Hindlimb muscle (tissue), 1 donor: ENCODE results near the gene LRRTM3. TPM values are rescaled to one million over a fixed set of nuclear protein-coding genes. Genes with fewer than 3 reads are reported as not detected.

ENCODE experiments used
- DNase-seq: peaks from one replicate; pipeline ENCODE4 v3.0.0-alpha.2; 2013
- polyA plus RNA-seq: library from polyadenylated mRNA; unstranded; fragments of 120-200 nt; gene quantifications from one replicate; pipeline ENCODE4 v1.2.1, GENCODE V29; 2013; ENCODE audit not compliant: insufficient read length

LRRTM3 gene
- polyA plus RNA-seq, 1 donor = 2.0 TPM

- DNase-seq = no peak
Measured at GRCh38 chr10:67033878-67034277, 108.0 kb downstream of the LRRTM3 start.

GRCh38 chr10:67036808-67037207, 111.0 kb downstream of the LRRTM3 start:
- DNase-seq = no peak

DNA sequence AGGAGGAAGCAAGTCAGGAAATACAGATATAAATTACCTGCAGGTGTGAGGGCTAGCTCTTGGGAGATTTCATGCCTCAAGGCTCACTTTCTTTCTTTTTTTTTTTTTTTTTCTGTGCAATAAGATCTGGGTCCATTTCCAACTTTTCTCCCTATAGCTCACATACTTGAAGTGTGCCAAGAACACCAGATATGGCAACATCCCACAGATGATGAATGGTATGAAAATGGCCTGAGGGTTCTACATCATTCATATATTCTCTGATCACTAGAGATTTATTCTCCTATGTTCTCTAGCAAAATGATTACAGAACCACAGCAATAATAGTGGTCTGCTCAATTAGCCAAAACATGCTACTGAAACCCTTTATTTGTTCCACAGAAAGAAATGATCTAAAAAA, 117.2 kb downstream of the LRRTM3 start:
- no peak for DNase-seq

DNA sequence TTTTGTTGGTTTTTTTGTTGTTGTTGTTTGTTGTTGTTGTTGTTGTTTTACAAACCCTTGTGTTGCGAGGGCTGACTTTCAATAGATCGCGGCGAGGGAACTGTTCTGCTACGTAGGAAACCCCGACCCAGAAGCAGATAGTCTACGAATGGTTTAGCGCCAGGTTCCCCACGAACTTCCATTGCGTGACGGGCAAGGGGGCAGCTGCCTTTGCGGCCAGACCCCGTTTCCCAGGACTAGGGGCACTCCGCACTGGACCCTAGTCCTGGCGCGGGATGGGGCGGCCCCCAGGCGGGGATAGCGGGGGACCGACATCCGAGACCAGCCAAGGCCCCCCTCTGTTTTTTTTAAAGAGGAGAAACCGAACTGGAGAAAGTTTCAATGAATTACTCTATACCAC, 119.6 kb downstream of the LRRTM3 start:
- DNase-seq = no peak

DNA sequence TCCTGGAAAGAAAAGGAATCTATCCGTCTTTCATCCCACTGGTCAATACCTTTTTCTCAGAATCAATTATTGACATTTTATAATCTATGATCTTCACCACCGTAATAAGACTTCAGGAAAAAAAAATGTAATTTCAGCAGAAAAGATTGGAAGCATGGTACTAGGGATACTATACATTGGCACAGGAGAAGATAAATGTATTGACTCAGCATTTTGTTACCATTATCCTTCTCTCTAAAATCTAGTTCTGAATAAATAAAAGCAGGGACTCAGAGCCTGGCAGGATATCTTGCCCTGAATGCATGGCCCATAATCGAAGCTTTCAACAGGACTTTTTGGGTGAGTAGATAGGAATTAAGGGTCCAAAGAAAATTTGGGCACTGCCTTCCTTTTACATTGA, 120.7 kb downstream of the LRRTM3 start:
- no peak for DNase-seq

DNA sequence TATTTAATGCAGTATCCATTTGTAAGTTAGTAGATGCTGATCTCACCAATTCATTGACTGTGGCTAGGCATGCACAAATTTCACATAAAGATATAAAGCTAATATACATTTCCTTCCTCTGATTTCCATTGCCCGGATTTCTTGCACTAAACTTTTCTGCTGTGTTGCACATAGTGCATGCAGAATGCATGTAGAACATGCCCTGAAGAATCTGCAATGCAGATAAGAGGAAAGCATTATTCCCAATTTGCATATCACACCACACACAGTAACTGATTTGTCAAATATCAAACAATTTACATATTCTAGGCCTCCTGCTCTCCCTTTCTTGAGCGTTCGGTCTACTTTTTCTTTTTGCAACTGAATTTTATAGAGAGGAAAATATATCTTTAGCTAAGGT, 124.2 kb downstream of the LRRTM3 start:
- DNase-seq = no peak

DNA sequence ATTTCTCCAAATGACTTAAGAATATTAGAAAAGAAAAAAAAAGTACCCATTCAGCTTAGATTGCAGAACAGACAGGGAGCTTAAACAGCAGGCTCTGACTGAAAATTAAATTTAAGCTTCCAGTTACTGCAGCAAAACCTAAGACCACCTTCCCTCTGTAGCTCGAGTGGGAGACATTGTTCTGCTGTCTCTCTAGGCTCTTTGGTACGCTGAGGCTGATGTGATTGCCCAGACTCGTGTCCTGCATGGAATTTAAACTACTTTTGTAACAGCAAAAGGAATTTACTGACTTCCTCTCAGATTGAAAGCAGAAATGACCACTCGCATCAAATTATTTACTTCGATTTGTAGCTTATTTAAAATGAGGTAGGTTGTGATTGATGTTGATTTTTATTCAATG, 124.6 kb downstream of the LRRTM3 start:
- DNase-seq = no peak

- DNase-seq = no peak
Measured at GRCh38 chr10:67072654-67073053, 146.8 kb downstream of the LRRTM3 start.

GRCh38 chr10:67075491-67075971, 149.7 kb downstream of the LRRTM3 start:
- no peak for DNase-seq

DNA sequence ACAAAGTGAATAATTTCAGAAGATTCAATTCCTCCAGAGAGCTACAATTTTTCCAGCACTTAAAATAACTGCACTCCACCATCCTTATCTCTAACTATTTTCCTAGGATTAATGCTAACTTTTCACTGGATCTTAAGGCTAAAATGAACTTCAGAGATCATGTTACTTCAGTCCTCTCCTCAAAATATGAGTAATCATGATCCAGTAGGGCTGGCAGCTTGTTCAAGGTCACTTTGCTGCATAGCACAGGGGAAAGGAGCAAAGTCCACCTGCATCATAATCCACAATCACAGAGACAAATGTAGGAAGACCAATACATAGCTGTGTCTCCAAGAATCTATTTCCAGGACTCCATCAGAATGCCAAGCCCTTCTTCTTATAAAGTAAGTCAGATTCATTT, 150.3 kb downstream of the LRRTM3 start:
- no peak for DNase-seq

GRCh38 chr10:67077376-67077775, 151.5 kb downstream of the LRRTM3 start:
- no peak for DNase-seq

DNA sequence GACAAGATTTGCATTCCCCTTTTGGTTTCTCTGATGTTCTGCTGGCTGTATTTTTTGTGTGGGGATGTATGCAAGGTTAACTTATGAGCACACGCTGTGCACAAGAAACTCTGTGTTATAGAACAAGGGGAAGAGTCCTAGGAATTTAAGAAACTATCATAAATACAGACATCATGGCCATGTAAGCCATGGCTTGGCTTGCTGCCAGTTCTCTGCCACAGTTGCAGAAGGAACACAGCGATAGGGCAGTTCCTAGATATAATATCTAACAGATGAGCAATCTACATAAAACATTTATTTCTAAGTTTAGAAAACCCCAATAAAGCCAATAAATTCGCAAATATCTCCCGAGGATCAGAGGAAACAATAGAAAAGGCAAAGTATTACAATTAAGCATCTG, 153.3 kb downstream of the LRRTM3 start:
- DNase-seq = no peak

- no peak for DNase-seq
Measured at GRCh38 chr10:67086327-67087134, 160.7 kb downstream of the LRRTM3 start.

DNA sequence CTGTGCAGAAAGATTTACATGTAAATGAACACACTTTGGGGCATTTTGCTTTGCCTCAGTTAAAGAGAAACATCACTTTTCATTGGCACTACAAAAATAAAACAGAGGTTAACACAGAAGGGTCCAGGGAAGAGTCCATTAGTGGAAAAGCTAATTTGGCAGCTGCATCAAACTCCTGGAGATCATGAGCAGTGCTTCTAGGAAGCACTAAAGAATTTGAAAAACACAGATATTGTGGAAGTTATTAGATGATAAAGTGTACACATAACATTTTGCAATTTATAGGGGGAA, 161.2 kb downstream of the LRRTM3 start:
- DNase-seq = no peak

DNA sequence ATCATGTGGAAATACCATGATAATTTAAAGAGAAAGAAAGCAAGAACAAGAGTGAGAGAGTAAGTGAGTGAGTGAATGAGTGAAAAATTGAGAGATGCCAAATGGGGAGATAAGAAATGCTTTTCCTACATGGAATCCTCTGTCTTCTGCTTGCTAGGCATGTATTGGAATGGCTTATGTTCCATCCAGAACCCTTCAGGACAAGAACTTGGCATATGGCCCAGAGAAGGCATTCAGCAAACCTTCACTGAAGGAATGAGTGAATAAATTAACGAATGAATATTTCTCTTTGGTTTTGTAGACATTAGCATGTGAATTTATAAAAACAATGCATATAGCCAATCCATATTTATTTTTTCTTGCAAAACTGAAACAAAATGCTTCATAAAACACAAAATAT, 162.2 kb downstream of the LRRTM3 start:
- DNase-seq = no peak

- no peak for DNase-seq
Measured at GRCh38 chr10:67095531-67095930, 169.7 kb downstream of the LRRTM3 start.

- DNase-seq = no peak
Measured at GRCh38 chr10:67098461-67098860, 172.6 kb downstream of the LRRTM3 start.

DNA sequence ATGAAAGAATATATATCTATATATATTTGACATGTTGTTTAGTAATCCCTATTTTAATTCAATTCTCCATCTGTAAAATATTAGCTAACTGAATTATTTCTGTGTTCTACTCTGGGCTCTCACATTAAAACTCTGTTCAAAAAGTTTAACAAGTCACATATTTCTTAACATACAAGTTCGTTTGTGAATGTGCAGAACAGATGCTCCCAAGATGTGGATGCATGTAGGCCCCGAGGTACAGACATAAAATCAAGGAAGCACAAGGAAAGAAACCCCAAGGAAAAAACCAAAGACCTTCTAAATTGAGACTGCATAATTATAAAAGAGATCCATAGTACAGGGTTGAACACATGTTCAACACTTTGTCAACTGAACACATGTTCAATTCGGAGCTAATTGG, 175.1 kb downstream of the LRRTM3 start:
- DNase-seq = no peak

DNA sequence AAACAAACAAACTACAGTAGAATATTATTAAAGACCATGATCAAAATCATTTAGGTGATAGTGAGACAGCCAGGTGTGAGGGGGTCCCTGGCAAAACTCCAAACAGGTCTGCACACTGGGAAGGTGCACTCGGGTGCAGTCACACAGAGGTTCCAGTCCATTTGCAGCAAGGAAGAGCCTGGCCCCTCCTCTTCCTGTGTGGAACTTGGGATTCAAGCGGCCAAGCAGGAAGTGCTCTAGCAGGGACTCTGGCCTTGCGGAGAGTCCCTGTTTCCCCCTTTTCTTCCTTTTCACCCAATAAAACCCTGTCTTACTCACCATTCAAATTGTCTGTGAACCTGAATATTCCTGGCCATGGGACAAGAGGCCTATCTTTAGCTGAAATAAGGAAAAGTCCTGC, 181.8 kb downstream of the LRRTM3 start:
- DNase-seq = no peak

GRCh38 chr10:67110286-67110685, 184.4 kb downstream of the LRRTM3 start:
- DNase-seq = no peak

GRCh38 chr10:67112765-67113164, 186.9 kb downstream of the LRRTM3 start:
- DNase-seq = no peak

- DNase-seq = no peak
Measured at GRCh38 chr10:67114945-67115344, 189.1 kb downstream of the LRRTM3 start.

GRCh38 chr10:67115972-67116371, 190.1 kb downstream of the LRRTM3 start:
- no peak for DNase-seq

- no peak for DNase-seq
Measured at GRCh38 chr10:67119651-67120050, 193.8 kb downstream of the LRRTM3 start.

GRCh38 chr10:67127441-67127840, 201.6 kb downstream of the LRRTM3 start:
- no peak for DNase-seq
